ENCODE results near the gene CTPS2. TPM values are rescaled to one million over a fixed set of nuclear protein-coding genes. Genes with fewer than 3 reads are reported as not detected.
"Not testable (repeated sequence)": the region's sequence is repeated elsewhere in the genome, so short reads cannot be mapped to it uniquely, and the experiment has no call there.

CTPS2 gene
- total and polyA plus RNA-seq, 10 donors: 5.3 to 11.7 (median 9.5) TPM

GRCh38 chrX:16586377-16587112 is 125.9 kb downstream of the CTPS2 start:
- Histone ChIP-seq H3K4me1 (no peaks in the 10 kb centered on the region), H3K27ac (no peak overlapping the region), H3K27me3 (replicated peaks in 1 of 7) (no peaks in the 10 kb centered on the region), H3K9me3 (peaks cover 0 to 26% (median 10%) of the 10 kb centered on the region in 8 donors), H3K36me3 (peaks cover 0 to 19% (median 0%) of the 10 kb centered on the region in 6 donors), H3K4me3 (no peak overlapping the region)
- intact Hi-C loops (cut with DNase I; ENCODE audit: low total_unique reads): no loop called here
- TF ChIP-seq POLR2A (IDR thresholded peaks at IDR 0.05) (no peak), POLR2AphosphoS5 (IDR thresholded peaks at IDR 0.05) (no peak), CTCF (IDR thresholded peaks at IDR 0.05 in 8 of 11, conservative IDR thresholded peaks at IDR 0.05 in 3 of 11) (no peak)
- no peak for DNase-seq
- WGBS, 5 donors: 83 to 100% (median 98%) methylated on average over 6 of the region's 6 CpGs

- TF ChIP-seq POLR2A (IDR thresholded peaks at IDR 0.05) (no peak), POLR2AphosphoS5 (IDR thresholded peaks at IDR 0.05) (no peak), CTCF (IDR thresholded peaks at IDR 0.05 in 8 of 11, conservative IDR thresholded peaks at IDR 0.05 in 3 of 11) (no peak)
- H3K27me3 ChIP-seq (replicated peaks in 1 of 7): no peaks in the 10 kb centered on the region
- H3K4me1 ChIP-seq: no peaks in the 10 kb centered on the region
- H3K4me3 ChIP-seq: no peak overlapping the region
- intact Hi-C loops (cut with DNase I; ENCODE audit: low total_unique reads): no loop called here
- no peak for DNase-seq
- 53 to 86% (median 81%) methylated on average over 7 of the region's 7 CpGs for WGBS, 5 donors
- peaks cover 0 to 29% (median 15%) of the 10 kb centered on the region in 8 donors for H3K9me3 ChIP-seq
- peaks cover 0 to 19% (median 0%) of the 10 kb centered on the region in 6 donors for H3K36me3 ChIP-seq
- H3K27ac ChIP-seq: no peak overlapping the region
These were observed 126.7 kb downstream of the CTPS2 start for GRCh38 chrX:16585486-16586376.

- DNase-seq; H3K36me3 ChIP-seq; intact Hi-C loops (cut with DNase I; ENCODE audit: low total_unique reads); H3K27ac ChIP-seq; H3K27me3 ChIP-seq (replicated peaks in 1 of 7); H3K4me1 ChIP-seq; H3K4me3 ChIP-seq: not testable (repeated sequence)
- 48 to 83% (median 78%) methylated on average over 14 of the region's 14 CpGs for WGBS, 5 donors
- peaks cover 0 to 28% (median 15%) of the 10 kb centered on the region in 8 donors for H3K9me3 ChIP-seq
These were observed 132.3 kb downstream of the CTPS2 start for GRCh38 chrX:16580004-16580797.

DNA sequence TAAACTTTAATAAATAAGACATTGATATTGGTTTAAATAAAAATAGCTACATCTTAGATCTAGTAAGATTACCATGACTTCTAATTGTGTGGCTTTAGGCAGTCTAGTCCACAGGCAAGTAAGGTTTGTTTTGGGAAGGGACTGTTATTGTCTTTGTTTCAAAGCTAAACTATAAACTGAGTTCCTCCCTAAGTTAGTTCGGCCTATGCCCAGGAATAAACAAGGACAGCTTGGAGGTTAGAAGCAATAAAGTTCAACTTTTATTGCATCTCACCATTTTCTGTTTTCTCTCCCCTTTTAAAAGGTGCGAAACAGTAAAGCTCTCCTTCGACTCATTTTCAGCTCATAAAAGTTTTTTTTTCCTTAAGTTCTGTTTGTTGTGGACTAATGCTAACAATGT is 133.0 kb downstream of the CTPS2 start:
- Histone ChIP-seq H3K9me3 (peaks cover 0 to 28% (median 15%) of the 10 kb centered on the region in 8 donors), H3K4me3 (no peak overlapping the region), H3K27me3 (replicated peaks in 1 of 7) (no peaks in the 10 kb centered on the region), H3K27ac (no peak overlapping the region), H3K36me3 (no peaks in the 10 kb centered on the region), H3K4me1 (no peaks in the 10 kb centered on the region)
- intact Hi-C loops (cut with DNase I; ENCODE audit: low total_unique reads): no loop called here
- TF ChIP-seq POLR2AphosphoS5 (IDR thresholded peaks at IDR 0.05): no peak
- no peak for TF ChIP-seq POLR2A (IDR thresholded peaks at IDR 0.05)
- no peak for DNase-seq
- WGBS, 5 donors: 46 to 78% (median 65%) methylated on average over 3 of the region's 3 CpGs

Data from spleen (tissue), 11 donors.